DND-41 (cell line): ENCODE results near the gene MYBPC1.

Source experiments
- EZH2 ChIP-seq: IDR thresholded peaks from 3 replicates; pipeline ENCODE4 v1.6.1; 2012; ENCODE audit warnings: borderline replicate concordance, low read depth, mild to moderate bottlenecking, moderate library complexity, low read length, inconsistent platforms; ENCODE audit not compliant: severe bottlenecking
- TF ChIP-seq, protein P1 (sequence below): IDR thresholded peaks from 2 replicates; pipeline ENCODE4 v1.5.1; 2012; ENCODE audit warnings: borderline replicate concordance, low read length, moderate library complexity, mild to moderate bottlenecking; ENCODE audit not compliant: poor library complexity, severe bottlenecking; ENCODE audit errors: extremely low read depth

DNA sequence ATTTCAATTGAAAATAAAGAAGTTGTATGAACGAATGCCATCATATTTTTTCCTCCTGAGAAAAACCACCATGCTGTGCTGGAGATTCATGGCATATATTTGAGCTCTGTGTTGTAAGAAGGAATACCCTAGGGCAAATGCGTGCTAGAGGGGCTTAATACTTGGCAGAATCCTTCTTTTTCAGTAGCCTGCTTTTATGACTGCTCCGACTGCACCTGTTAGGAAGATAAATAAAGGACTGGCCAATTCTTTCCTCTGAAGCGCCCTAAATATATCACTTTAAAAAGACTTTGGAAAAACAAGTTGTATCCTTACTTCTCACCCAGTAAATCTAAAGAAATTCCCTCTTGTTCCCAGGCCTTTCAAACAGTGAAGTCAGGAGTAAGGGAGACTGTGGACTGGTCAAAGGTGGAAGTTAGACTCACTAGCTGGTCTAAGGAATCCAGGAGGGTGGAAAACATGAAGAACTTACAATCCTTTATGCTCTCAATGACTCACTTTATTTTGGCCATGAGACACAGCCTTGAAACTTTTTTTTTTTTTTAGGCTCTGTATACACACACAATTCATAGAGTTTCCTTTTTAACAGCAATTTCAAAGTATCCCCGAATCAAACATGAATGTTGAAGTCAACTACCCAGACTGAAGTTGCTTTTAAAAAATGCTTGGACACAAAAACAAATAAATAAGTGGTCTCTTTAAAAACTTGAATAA is 5.2 kb downstream of the MYBPC1 start:
- TF ChIP-seq EZH2 = no peak
- TF ChIP-seq, protein P1, sequence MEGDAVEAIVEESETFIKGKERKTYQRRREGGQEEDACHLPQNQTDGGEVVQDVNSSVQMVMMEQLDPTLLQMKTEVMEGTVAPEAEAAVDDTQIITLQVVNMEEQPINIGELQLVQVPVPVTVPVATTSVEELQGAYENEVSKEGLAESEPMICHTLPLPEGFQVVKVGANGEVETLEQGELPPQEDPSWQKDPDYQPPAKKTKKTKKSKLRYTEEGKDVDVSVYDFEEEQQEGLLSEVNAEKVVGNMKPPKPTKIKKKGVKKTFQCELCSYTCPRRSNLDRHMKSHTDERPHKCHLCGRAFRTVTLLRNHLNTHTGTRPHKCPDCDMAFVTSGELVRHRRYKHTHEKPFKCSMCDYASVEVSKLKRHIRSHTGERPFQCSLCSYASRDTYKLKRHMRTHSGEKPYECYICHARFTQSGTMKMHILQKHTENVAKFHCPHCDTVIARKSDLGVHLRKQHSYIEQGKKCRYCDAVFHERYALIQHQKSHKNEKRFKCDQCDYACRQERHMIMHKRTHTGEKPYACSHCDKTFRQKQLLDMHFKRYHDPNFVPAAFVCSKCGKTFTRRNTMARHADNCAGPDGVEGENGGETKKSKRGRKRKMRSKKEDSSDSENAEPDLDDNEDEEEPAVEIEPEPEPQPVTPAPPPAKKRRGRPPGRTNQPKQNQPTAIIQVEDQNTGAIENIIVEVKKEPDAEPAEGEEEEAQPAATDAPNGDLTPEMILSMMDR = no peak
